ENCODE measurements around the gene HOXA13. TPM values are rescaled to one million over a fixed set of nuclear protein-coding genes. Genes with fewer than 3 reads are reported as not detected.

HOXA13 gene
- total RNA-seq, 1 donor from 2014 or later: under 0.01 TPM

GRCh38 chr7:27191833-27192545 is 7.9 kb downstream of the HOXA13 start:
- DNase-seq: no peak

GRCh38 chr7:27191161-27191731 is 8.6 kb downstream of the HOXA13 start:
- no peak for DNase-seq

GRCh38 chr7:27189997-27190748 is 9.7 kb downstream of the HOXA13 start:
- no peak for DNase-seq

DNA sequence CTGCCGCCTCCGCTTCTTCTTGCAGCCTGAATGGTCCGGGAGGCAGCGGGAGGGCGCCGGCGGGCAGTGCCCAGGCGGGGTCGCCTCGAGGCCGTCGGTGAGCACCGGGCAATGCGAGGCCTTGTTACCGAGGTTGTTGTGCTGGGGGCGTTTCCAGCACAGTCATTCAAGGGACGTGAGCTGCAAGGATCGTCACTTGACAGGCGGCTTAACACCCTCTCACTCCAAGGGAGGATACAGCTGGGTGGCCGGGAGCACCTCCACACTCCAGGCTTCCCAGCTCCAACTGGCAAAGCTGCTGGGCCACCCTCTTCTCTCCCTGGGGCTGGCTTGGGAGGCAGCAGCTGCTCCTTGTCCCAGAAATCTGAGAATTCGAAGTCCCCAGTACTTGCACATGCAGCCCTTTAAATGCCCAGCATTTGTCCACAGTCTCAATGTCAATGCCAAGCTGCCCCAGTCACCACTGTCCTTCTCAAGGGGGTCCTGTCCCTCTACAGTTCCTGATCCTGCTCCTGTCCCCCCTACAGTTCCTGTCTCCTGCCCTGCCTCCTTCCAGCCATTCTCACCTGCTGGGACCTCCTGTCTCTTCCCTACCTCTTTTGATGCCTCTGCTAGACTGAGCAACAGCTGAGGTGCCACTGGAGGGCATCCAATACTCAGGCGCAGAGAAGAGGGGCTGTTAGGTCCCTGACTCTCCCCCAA is 10.4 kb downstream of the HOXA13 start:
- peak; percentile 49 for DNase-seq

GRCh38 chr7:27188386-27189294 is 11.3 kb downstream of the HOXA13 start:
- peak; percentile 49 for DNase-seq

- no peak for DNase-seq
Observed at GRCh38 chr7:27187475-27188385, 12.2 kb downstream of the HOXA13 start.

DNA sequence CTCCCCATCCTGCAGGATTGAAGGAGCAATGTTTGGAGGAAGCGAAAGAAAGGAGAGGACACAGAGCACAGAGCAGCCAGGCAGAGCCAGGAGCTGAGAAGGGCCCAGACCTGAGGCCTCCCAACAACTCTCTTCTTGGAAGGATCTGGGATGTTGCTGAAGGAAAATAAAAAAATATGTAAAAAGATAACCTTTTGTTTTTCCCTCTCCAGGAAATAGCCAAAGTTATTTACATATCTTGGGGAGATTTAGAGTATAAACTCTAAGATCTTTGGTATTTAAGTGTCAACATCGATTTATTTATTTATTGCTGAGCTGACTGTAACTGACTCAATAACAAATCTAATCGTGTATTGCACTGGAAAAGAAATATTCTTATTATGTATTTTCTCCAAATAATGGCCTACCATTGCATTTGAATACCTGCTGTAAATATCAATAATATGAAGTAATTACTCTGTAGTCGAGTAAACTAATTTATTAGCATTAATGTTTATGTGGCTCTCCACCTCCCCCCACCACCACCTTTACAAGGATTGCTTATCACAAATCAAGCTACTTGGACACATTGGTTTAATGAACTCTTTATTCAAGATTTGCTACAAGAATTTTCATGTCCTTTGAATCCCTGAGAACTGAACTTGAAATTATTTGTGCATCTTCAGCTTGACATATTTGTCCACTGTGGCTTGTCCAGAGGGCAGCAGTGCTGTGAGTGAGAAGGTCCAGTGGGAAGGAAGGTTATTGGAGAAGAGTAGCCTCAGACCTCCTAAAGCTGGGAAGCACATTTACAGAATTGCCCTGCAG is 13.0 kb downstream of the HOXA13 start:
- no peak for DNase-seq

DNA sequence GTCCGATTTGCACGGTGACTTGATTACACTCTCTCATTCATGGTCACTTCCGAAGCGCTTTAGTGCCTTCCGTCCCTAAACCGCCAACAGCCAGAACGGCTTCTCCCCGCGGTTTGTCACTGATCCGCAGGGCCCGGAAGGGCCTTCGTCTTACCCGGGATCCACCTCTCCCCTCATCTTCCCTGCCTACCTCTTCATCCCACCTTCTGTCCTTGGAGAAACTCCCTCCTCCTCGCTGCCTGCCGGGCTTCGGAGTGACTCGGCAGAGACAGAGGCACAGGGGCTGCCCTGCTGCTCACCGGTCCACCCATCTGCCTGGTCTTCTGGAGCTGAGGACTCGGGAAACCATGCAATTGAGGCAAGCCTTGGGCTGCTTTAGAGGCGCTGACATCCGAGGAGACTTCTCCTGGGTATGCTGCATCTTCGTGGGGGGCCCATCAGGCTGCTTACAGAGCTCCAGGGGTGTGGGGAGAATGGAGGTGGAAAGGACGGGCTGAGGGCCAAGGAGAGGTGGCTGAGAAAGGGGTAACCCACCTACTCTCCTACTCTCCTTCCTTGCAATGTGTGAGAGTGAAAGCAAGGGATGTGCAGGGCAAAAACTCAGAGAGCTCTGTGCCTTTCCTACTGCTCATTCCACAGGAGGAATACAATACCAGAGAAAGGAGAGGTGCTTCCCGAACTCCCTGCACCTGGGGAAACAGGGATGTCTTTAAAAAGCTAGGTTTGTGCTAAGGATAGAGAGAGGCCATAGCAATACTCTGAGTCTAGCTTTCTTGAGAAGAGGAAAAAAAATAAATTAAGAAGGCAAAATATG is 13.8 kb downstream of the HOXA13 start:
- no peak for DNase-seq

- peak; percentile 61 for DNase-seq
Observed at GRCh38 chr7:27185013-27185853, 14.7 kb downstream of the HOXA13 start, which contains the start of gene HOXA11. TSS of gene HOXA11 (minus strand) at chr7:27185232. CDS start at chr7:27185144, 88 bp downstream.

DNA sequence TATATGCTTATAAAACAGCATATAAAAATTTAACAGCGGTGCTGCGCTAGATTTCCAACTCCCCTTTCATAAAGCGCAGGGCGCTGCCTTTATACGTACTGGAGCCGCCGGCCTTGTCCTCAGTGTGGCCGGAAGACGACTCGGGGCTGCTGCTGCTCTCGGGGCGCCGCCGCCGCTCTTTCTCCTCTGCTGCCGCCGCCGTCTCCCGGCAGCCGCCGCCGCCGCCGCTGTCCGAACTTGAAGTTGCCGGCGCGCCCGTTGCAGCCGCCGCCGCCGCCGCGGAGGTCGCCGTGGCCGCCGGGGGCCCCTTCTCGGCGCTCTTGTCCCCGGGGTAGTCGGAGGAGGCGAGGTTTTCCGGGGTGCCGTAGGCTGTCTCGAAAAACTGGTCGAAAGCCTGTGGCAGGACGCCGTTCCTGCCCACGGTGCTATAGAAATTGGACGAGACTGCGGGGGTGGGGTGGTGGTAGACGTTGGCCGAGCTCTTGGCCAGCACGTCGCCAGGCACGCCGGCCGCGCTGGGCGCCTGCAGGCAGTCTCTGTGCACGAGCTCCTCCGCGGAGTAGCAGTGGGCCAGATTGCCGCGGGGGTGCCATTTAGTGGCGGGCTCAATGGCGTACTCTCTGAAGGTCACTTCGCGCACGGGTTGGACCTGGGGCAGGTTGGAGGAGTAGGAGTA is 15.4 kb downstream of the HOXA13 start:
- DNase-seq: peak; percentile 63

GRCh38 chr7:27183682-27184336 is 16.1 kb downstream of the HOXA13 start:
- peak; percentile 58 for DNase-seq

GRCh38 chr7:27182861-27183681 is 16.8 kb downstream of the HOXA13 start:
- no peak for DNase-seq

DNA sequence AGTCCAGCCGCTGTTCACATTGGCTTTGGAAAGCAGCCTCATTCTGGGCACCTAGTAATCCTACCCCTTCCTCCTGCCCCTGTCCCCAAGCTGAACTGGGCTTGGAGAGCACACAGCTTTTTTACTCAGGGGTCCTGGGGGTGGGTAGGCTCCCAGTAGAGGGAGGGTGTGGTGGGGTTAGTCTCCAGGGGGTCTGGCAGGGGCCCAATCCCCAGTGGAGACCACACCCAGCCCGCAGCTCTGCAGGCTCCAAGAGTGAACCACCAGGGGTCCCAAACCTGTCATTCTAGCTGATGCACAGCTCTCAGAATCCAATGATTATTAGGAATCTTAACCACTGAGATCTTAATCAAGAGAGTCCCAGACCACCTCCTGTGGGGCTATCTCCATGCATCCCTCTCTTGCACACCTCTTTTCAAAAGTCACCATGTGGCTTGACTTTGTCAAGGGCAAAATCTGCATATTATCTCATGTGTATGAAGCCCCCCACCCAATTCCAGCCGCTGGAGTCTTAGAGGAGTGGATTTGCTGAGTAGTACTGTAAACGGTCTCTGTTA is 17.5 kb downstream of the HOXA13 start:
- no peak for DNase-seq

- no peak for DNase-seq
Observed at GRCh38 chr7:27181795-27182275, 18.1 kb downstream of the HOXA13 start.
